22Rv1 (cell line): Measurements from ENCODE around the gene FAM149B1.

ENCODE experiments used
- ZFX ChIP-seq: fragments of 450-650 bp; IDR thresholded peaks from 2 replicates; pipeline ENCODE4 v1.6.1; 2017; ENCODE audit warnings: antibody characterized with exemption, borderline replicate concordance
- TF ChIP-seq, protein P1 (sequence below): fragments of 450-650 bp; IDR thresholded peaks from 2 replicates; pipeline ENCODE4 v1.5.1; 2017; ENCODE audit warnings: mild to moderate bottlenecking

DNA sequence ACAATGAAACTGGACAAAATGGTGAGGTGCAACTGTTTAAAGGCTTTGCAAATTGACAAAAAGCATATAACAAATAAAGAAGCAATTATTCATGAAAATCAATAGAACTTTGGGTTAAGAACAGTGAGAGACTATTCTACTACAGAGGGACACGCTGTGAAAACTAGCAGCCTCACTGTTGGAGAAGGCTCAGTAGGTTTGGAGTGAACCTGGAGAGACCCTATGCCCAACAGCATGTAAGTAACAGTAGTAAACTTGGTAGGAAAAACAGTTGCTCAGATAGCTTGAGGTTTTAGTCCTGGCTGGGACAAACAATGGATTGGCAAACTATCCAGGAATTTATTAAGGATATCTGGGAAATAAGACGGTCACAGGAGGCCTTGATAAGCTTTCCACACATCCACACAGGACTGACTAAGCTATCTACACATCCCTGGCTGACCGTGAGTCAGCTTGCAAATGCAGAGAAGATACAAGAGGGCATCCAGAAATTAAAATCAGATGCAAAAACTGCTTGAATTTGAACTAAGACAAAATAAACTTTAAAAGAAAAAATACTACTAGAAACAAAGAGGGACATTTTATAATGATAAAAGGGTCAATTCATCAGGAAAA lies 15.9 kb downstream of the FAM149B1 start:
- TF ChIP-seq, protein P1, sequence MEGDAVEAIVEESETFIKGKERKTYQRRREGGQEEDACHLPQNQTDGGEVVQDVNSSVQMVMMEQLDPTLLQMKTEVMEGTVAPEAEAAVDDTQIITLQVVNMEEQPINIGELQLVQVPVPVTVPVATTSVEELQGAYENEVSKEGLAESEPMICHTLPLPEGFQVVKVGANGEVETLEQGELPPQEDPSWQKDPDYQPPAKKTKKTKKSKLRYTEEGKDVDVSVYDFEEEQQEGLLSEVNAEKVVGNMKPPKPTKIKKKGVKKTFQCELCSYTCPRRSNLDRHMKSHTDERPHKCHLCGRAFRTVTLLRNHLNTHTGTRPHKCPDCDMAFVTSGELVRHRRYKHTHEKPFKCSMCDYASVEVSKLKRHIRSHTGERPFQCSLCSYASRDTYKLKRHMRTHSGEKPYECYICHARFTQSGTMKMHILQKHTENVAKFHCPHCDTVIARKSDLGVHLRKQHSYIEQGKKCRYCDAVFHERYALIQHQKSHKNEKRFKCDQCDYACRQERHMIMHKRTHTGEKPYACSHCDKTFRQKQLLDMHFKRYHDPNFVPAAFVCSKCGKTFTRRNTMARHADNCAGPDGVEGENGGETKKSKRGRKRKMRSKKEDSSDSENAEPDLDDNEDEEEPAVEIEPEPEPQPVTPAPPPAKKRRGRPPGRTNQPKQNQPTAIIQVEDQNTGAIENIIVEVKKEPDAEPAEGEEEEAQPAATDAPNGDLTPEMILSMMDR: no peak
- no peak for TF ChIP-seq ZFX
